LNCAP (cell line): ENCODE results near the gene RNH1.

Experiments used
- CTCF ChIP-seq: fragments of 450-650 bp; IDR thresholded peaks from 2 replicates; pipeline ENCODE4 v1.5.1; 2017; ENCODE audit warnings: mild to moderate bottlenecking

The RNH1 gene

GRCh38 chr11:531919-532526, 25.0 kb upstream of the RNH1 start:
- no peak for TF ChIP-seq CTCF

GRCh38 chr11:530960-531831, 24.2 kb upstream of the RNH1 start:
- TF ChIP-seq CTCF: no peak

GRCh38 chr11:529728-530411, 22.8 kb upstream of the RNH1 start:
- no peak for TF ChIP-seq CTCF

- TF ChIP-seq CTCF: no peak
These were observed 22.0 kb upstream of the RNH1 start for GRCh38 chr11:528815-529727.

GRCh38 chr11:528166-528814, 21.2 kb upstream of the RNH1 start:
- TF ChIP-seq CTCF: no peak

- TF ChIP-seq CTCF: no peak
These were observed 19.1 kb upstream of the RNH1 start for GRCh38 chr11:526192-526591.
